Prostate gland (tissue), 2 donors: ENCODE data around the gene NIM1K. TPM values are rescaled to one million over a fixed set of nuclear protein-coding genes. Genes with fewer than 3 reads are reported as not detected.

Source experiments
- DNase-seq: peaks from one replicate; pipeline ENCODE4 v3.0.0-alpha.2; 2019; ENCODE audit warnings: low spot score
- H3K27ac ChIP-seq, 2 donors: fragments of 200-600 bp; sonication (generic); 2 replicates each; pipeline ENCODE4 v1.5.1; 2017 to 2019
- H3K27me3 ChIP-seq: fragments of 200-600 bp; sonication (generic); replicated peaks from 2 replicates; pipeline ENCODE4 v1.5.1; 2019; ENCODE audit not compliant: insufficient read depth
- H3K36me3 ChIP-seq, 2 donors: fragments of 200-600 bp; sonication (generic); 1 replicate in 1 of 2; 2 replicates in 1 of 2; pipeline versions ENCODE4 v1.5.1 to v1.8.1; 2017 to 2019
- H3K4me1 ChIP-seq: fragments of 200-600 bp; sonication (generic); replicated peaks from 2 replicates; pipeline ENCODE4 v1.5.1; 2019
- H3K4me3 ChIP-seq, 2 donors: fragments of 200-600 bp; sonication (generic); 2 replicates each; pipeline ENCODE4 v1.5.1; 2017 to 2019
- H3K9me3 ChIP-seq: fragments of 200-600 bp; sonication (generic); 2 replicates; pipeline ENCODE4 v1.5.1; 2017
- POLR2A ChIP-seq: fragments of 450-650 bp; IDR thresholded peaks from one replicate; pipeline ENCODE4 v1.6.1; 2016; ENCODE audit warnings: antibody characterized with exemption, mild to moderate bottlenecking
- POLR2AphosphoS5 ChIP-seq: sonication (generic); formaldehyde crosslinking; IDR thresholded peaks from one replicate; pipeline ENCODE4 v1.6.1; 2017; ENCODE audit warnings: antibody characterized with exemption
- WGBS: methylation state at CpG from one replicate; pipeline ENCODE4 v1.1.5; 2018; 5-methylcytosine and 5-hydroxymethylcytosine counted together
- intact Hi-C: fragments of 100-400 bp; cut with DNase I; formaldehyde crosslinking; loops from one replicate; pipeline ENCODE4 v1.14.2; 2022
- total RNA-seq, 2 donors: library from RNA; depleted of rRNA; stranded (reverse); fragments of >200 nt; gene quantifications; one replicate each; pipeline ENCODE4 v1.1.0, GENCODE V29; 2016
- TF ChIP-seq, protein P1 (sequence below), 4 experiments: fragments of 200-600 bp in 2 of 4; fragments of 450-650 bp in 2 of 4; sonication (generic) in 2 of 4; IDR thresholded peaks; 1 replicate in 3 of 4; 2 replicates in 1 of 4; pipeline ENCODE4 v1.5.1; 2016 to 2019; ENCODE audit warnings: antibody characterized with exemption in 4 of 4, mild to moderate bottlenecking in 2 of 4, moderate library complexity in 2 of 4

The NIM1K gene
- total RNA-seq, 2 donors from 2014 or later: 0.14 TPM; not detected in 1

- DNase-seq: no peak
- Histone ChIP-seq H3K27ac (no peak overlapping the region), H3K36me3 (peaks cover 0 to 3% of the 10 kb centered on the region in 2 donors)
Observed at GRCh38 chr5:43294226-43294625, 102.2 kb downstream of the NIM1K start.

GRCh38 chr5:43295202-43295601 is 103.2 kb downstream of the NIM1K start:
- TF ChIP-seq POLR2AphosphoS5 (no peak), POLR2A (no peak)
- TF ChIP-seq, protein P1, sequence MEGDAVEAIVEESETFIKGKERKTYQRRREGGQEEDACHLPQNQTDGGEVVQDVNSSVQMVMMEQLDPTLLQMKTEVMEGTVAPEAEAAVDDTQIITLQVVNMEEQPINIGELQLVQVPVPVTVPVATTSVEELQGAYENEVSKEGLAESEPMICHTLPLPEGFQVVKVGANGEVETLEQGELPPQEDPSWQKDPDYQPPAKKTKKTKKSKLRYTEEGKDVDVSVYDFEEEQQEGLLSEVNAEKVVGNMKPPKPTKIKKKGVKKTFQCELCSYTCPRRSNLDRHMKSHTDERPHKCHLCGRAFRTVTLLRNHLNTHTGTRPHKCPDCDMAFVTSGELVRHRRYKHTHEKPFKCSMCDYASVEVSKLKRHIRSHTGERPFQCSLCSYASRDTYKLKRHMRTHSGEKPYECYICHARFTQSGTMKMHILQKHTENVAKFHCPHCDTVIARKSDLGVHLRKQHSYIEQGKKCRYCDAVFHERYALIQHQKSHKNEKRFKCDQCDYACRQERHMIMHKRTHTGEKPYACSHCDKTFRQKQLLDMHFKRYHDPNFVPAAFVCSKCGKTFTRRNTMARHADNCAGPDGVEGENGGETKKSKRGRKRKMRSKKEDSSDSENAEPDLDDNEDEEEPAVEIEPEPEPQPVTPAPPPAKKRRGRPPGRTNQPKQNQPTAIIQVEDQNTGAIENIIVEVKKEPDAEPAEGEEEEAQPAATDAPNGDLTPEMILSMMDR (IDR thresholded peaks at IDR 0.05): no peak
- intact Hi-C loops: no loop called here
- Histone ChIP-seq H3K4me1 (no peaks in the 10 kb centered on the region), H3K27ac (no peak overlapping the region), H3K4me3 (no peak overlapping the region), H3K27me3 (no peaks in the 10 kb centered on the region), H3K36me3 (peaks cover 0 to 3% of the 10 kb centered on the region in 2 donors), H3K9me3 (no peaks in the 10 kb centered on the region)
- DNase-seq: no peak
- 50% methylated on average over 2 of the region's 2 CpGs for WGBS

More at GRCh38 chr5:43294226-43294625, 102.2 kb downstream of the NIM1K start:
- Histone ChIP-seq H3K4me1 (no peaks in the 10 kb centered on the region), H3K27me3 (no peaks in the 10 kb centered on the region), H3K4me3 (no peak overlapping the region), H3K9me3 (no peaks in the 10 kb centered on the region)
- intact Hi-C loops: no loop called here
- no peak for TF ChIP-seq POLR2A
- TF ChIP-seq, protein P1 (IDR thresholded peaks at IDR 0.05): no peak
- TF ChIP-seq POLR2AphosphoS5: no peak

DNA sequence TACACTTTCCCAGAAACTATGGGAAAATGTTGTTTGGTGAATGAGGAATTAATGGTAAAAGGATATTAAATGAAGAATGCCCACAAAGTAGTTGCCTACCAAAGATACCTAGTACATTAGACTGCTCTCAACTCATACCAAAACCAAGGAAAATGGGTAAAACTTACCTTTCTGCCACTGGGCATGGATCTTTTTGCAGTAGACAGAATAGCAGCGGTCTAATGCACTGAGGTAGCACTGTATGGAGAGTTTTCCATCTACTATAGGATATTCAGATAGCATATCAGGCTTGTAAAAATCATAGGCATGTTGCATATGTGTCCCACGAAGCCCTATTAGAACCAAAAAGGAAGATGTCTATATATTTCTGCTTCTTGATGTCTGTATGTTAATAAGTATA is 104.8 kb downstream of the NIM1K start:
- 88% methylated on average over 2 of the region's 2 CpGs for WGBS
- TF ChIP-seq, protein P1 (IDR thresholded peaks at IDR 0.05): no peak
- no peak for TF ChIP-seq POLR2A
- TF ChIP-seq POLR2AphosphoS5: no peak
- Histone ChIP-seq H3K4me1 (peaks cover 4% of the 10 kb centered on the region), H3K27me3 (no peaks in the 10 kb centered on the region), H3K9me3 (no peaks in the 10 kb centered on the region), H3K36me3 (peaks cover 0 to 3% of the 10 kb centered on the region in 2 donors), H3K4me3 (no peak overlapping the region), H3K27ac (no peak overlapping the region)
- DNase-seq: no peak
- intact Hi-C loops: no loop called here

- 89% methylated on average over 5 of the region's 5 CpGs for WGBS
- intact Hi-C loops: no loop called here
- H3K4me1 ChIP-seq: peaks cover 5% of the 10 kb centered on the region
- peaks cover 0 to 3% of the 10 kb centered on the region in 2 donors for H3K36me3 ChIP-seq
- H3K9me3 ChIP-seq: no peaks in the 10 kb centered on the region
- H3K4me3 ChIP-seq: no peak overlapping the region
- no peaks in the 10 kb centered on the region for H3K27me3 ChIP-seq
- no peak for DNase-seq
- no peak for TF ChIP-seq POLR2AphosphoS5
- TF ChIP-seq, protein P1 (IDR thresholded peaks at IDR 0.05): no peak
- TF ChIP-seq POLR2A: no peak
- H3K27ac ChIP-seq: no peak overlapping the region
Observed at GRCh38 chr5:43298443-43298842, 106.4 kb downstream of the NIM1K start.

- H3K27ac ChIP-seq: no peak overlapping the region
- intact Hi-C loops: loop anchor here (10.0 kb wide), 1 partner anchor 85 kb away; no protein-coding TSS in a partner anchor
- H3K36me3 ChIP-seq: peaks cover 0 to 3% of the 10 kb centered on the region in 2 donors
- no peak overlapping the region for H3K4me3 ChIP-seq
- H3K27me3 ChIP-seq: no peaks in the 10 kb centered on the region
- DNase-seq: no peak
- H3K4me1 ChIP-seq: peaks cover 5% of the 10 kb centered on the region
- TF ChIP-seq, protein P1 (IDR thresholded peaks at IDR 0.05): no peak
- no peak for TF ChIP-seq POLR2A
- TF ChIP-seq POLR2AphosphoS5: no peak
- no peaks in the 10 kb centered on the region for H3K9me3 ChIP-seq
- WGBS: 80% methylated on average over 1 of the region's 1 CpG
Observed at GRCh38 chr5:43300112-43300511, 108.1 kb downstream of the NIM1K start.
